ENCODE results near the gene ADAT3.

- TF ChIP-seq POLR2AphosphoS5 (IDR thresholded peaks at IDR 0.05; ENCODE audit: low read depth, low read length) (no peak), RCOR1 (IDR thresholded peaks at IDR 0.05; ENCODE audit: low read length) (no peak), RAD21 (IDR thresholded peaks at IDR 0.05; ENCODE audit: low read length) (no peak), TEAD4 (IDR thresholded peaks at IDR 0.05; ENCODE audit: borderline replicate concordance, insufficient read depth) (no peak), CHD2 (IDR thresholded peaks at IDR 0.05; ENCODE audit: low read length, partially characterized antibody) (no peak), ZBTB33 (IDR thresholded peaks at IDR 0.05; ENCODE audit: borderline replicate concordance, low read depth) (no peak), YY1 (IDR thresholded peaks at IDR 0.05; ENCODE audit: low read depth) (no peak), EZH2phosphoT487 (IDR thresholded peaks at IDR 0.05; ENCODE audit: borderline replicate concordance, low read depth) (no peak), FOXJ3 (CRISPR knock-in tag; IDR thresholded peaks at IDR 0.05) (no peak)
- TF ChIP-seq, protein P1, sequence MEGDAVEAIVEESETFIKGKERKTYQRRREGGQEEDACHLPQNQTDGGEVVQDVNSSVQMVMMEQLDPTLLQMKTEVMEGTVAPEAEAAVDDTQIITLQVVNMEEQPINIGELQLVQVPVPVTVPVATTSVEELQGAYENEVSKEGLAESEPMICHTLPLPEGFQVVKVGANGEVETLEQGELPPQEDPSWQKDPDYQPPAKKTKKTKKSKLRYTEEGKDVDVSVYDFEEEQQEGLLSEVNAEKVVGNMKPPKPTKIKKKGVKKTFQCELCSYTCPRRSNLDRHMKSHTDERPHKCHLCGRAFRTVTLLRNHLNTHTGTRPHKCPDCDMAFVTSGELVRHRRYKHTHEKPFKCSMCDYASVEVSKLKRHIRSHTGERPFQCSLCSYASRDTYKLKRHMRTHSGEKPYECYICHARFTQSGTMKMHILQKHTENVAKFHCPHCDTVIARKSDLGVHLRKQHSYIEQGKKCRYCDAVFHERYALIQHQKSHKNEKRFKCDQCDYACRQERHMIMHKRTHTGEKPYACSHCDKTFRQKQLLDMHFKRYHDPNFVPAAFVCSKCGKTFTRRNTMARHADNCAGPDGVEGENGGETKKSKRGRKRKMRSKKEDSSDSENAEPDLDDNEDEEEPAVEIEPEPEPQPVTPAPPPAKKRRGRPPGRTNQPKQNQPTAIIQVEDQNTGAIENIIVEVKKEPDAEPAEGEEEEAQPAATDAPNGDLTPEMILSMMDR (IDR thresholded peaks at IDR 0.05), result no peak
These were observed 47.4 kb upstream of the ADAT3 start for GRCh38 chr19:1857648-1858326.
